K562 (cell line): ENCODE measurements around the gene ADIG. TPM values are rescaled to one million over a fixed set of nuclear protein-coding genes. Genes with fewer than 3 reads are reported as not detected.

Experiments used
- ATAC-seq: fragments of 200-7000 bp; cut with Tn5 transposase; 3 replicates; pipeline ENCODE4 v1.9.1; 2020; ENCODE audit warnings: moderate library complexity
- BruUV-seq: library from RNA; stranded (reverse); fragments of 400-500 nt; replicated peaks from 2 replicates; lab custom pipeline; 2021; lab: Mats Ljungman, UMichigan
- CTCF ChIA-PET: fragments of 300-600 bp; formaldehyde crosslinking; extraction: SDS; loops from one replicate; lab custom pipeline; 2021; ENCODE audit warnings: low intra/inter-chr PET ratio; lab: Yijun Ruan, JAX
- POLR2A ChIA-PET: fragments of 300-600, 350-650 bp; sonication (Branson Sonifier 250); formaldehyde crosslinking; extraction: SDS; loops from one replicate; lab custom pipeline; 2021; ENCODE audit warnings: antibody characterized with exemption, inconsistent platforms; lab: Yijun Ruan, JAX
- DNase-seq, 4 experiments: peaks; one replicate each; pipeline versions ENCODE4 v3.0.0 to v3.0.0-alpha.2; 2011 to 2018; ENCODE audit warnings: low spot score in 3 of 4, mixed read lengths in 3 of 4; ENCODE audit errors: extremely low read depth in 1 of 4
- FAIRE-seq: peaks from 2 replicates; lab custom pipeline; 2011; peaks lifted over from hg19 to GRCh38; lab: Jason Lieb, UNC
- H2AFZ ChIP-seq: 2 replicates; pipeline ENCODE4 v1.6.0; 2011; ENCODE audit warnings: low read depth, low read length, control low read depth, inconsistent platforms
- H3K27ac ChIP-seq: fragments of 200-600 bp; 3 replicates; pipeline ENCODE4 v1.8.0; 2011; ENCODE audit warnings: low read depth, mild to moderate bottlenecking, control low read depth, inconsistent platforms, low read length, moderate library complexity, mixed read lengths; ENCODE audit errors: extremely low read depth
- H3K27me3 ChIP-seq, 2 experiments: fragments of 300-600 bp in 1 of 2; 2 replicates in 1 of 2; 3 replicates in 1 of 2; pipeline versions ENCODE4 v1.6.0 to v1.8.0; 2011; ENCODE audit warnings: inconsistent platforms in 2 of 2, low read length in 2 of 2, mild to moderate bottlenecking in 1 of 2, mixed read lengths in 1 of 2, moderate library complexity in 1 of 2; ENCODE audit not compliant: control insufficient read depth in 2 of 2, insufficient read depth in 2 of 2
- H3K36me3 ChIP-seq: fragments of 300-600 bp; 3 replicates; pipeline ENCODE4 v1.8.0; 2011; ENCODE audit warnings: mild to moderate bottlenecking, low read length, inconsistent platforms; ENCODE audit not compliant: control insufficient read depth, insufficient read depth
- H3K4me1 ChIP-seq, 2 experiments: fragments of 200-600 bp in 1 of 2; replicated peaks in 1 of 2; 2 replicates in 1 of 2; 3 replicates in 1 of 2; pipeline versions ENCODE4 v1.5.1 to v1.8.0; 2011; ENCODE audit warnings: inconsistent platforms in 2 of 2, low read length in 2 of 2, mild to moderate bottlenecking in 1 of 2, mixed read lengths in 1 of 2, moderate library complexity in 1 of 2; ENCODE audit not compliant: control insufficient read depth in 2 of 2, insufficient read depth in 2 of 2
- H3K4me2 ChIP-seq: 2 replicates; pipeline ENCODE4 v1.6.1; 2011; ENCODE audit warnings: low read length, control low read depth, inconsistent platforms, mixed read lengths; ENCODE audit not compliant: insufficient read depth
- H3K4me3 ChIP-seq: fragments of 200-600 bp; sonication (generic), shearing (Covaris generic); 2 replicates; pipeline ENCODE4 v1.5.1; 2016; ENCODE audit warnings: control low read depth, inconsistent platforms
- H3K79me2 ChIP-seq: fragments of 200-600 bp; 3 replicates; pipeline ENCODE4 v1.8.0; 2011; ENCODE audit warnings: low read length, inconsistent platforms; ENCODE audit not compliant: control insufficient read depth, insufficient read depth
- H3K9ac ChIP-seq, 2 experiments: 2 replicates each; pipeline versions ENCODE4 v1.6.0 to v1.6.1; 2011; ENCODE audit warnings: low read depth in 2 of 2, low read length in 2 of 2, control low read depth in 1 of 2, inconsistent platforms in 1 of 2, mild to moderate bottlenecking in 1 of 2, mixed read lengths in 1 of 2; ENCODE audit not compliant: insufficient read depth in 1 of 2
- H3K9me1 ChIP-seq: one replicate; pipeline ENCODE4 v1.6.0; 2011; ENCODE audit warnings: inconsistent platforms, mild to moderate bottlenecking, low read length, moderate library complexity; ENCODE audit not compliant: control insufficient read depth, insufficient read depth
- H3K9me3 ChIP-seq: replicated peaks from 2 replicates; pipeline ENCODE4 v1.5.1; 2011; ENCODE audit warnings: low read depth, low read length, inconsistent platforms; ENCODE audit not compliant: control insufficient read depth, insufficient read depth
- H4K20me1 ChIP-seq: replicated peaks from 2 replicates; pipeline ENCODE4 v1.6.1; 2011; ENCODE audit warnings: low read length, inconsistent platforms, mixed read lengths; ENCODE audit not compliant: control insufficient read depth, insufficient read depth
- GTF2F1 ChIP-seq: IDR thresholded peaks from 2 replicates; pipeline ENCODE4 v1.6.1; 2011; ENCODE audit warnings: low read depth, low read length, improper control_type of control experiment
- ILK ChIP-seq: fragments of 450-650 bp; IDR thresholded peaks from 2 replicates; pipeline ENCODE4 v1.6.1; 2016; ENCODE audit warnings: missing genetic modification characterization, low read depth, mild to moderate bottlenecking, missing compliant biosample characterization, moderate library complexity, borderline replicate concordance
- NFIX ChIP-seq: fragments of 250-450 bp; sonication (Bioruptor Pico); IDR thresholded peaks from 2 replicates; pipeline ENCODE4 v1.4.0; 2020; ENCODE audit warnings: low read depth, mild to moderate bottlenecking, moderate library complexity
- RBM25 ChIP-seq: fragments of 200-400 bp; formaldehyde crosslinking; IDR thresholded peaks from 2 replicates; pipeline ENCODE4 v1.6.1; 2018; ENCODE audit warnings: low read length, low read depth, moderate library complexity; ENCODE audit not compliant: severe bottlenecking
- ZNF232 ChIP-seq: sonication (generic); formaldehyde crosslinking; IDR thresholded peaks from 2 replicates; pipeline ENCODE4 v1.8.0; 2022; ENCODE audit warnings: mild to moderate bottlenecking, missing genetic modification reagents
- WGBS: fragments of 100-300 bp; shearing (Covaris generic); methylation state at CpG from one replicate; pipeline ENCODE4 v1.1.6; 2016; ENCODE audit warnings: low coverage, mixed read lengths; ENCODE audit not compliant: insufficient coverage; ENCODE audit errors: missing lambda C conversion rate; 5-methylcytosine and 5-hydroxymethylcytosine counted together
- in situ Hi-C: fragments of 300-500 bp; cut with MboI; formaldehyde crosslinking; loops from 4 replicates; pipeline ENCODE4 v1.15.0; 2018; ENCODE audit warnings: inconsistent platforms, mixed read lengths
- intact Hi-C: fragments of 100-400 bp; cut with micrococcal nuclease; formaldehyde crosslinking; loops from 2 replicates; pipeline ENCODE4 v1.14.2; 2022
- polyA plus RNA-seq, 8 experiments: library from polyadenylated mRNA; depleted of rRNA in 4 of 8; stranded (reverse) in 5 of 8; unstranded in 3 of 8; fragments of >200 nt; fragmentation: Nextera tagmentation in 2 of 8; fragmentation: Illumina TruSeq in 1 of 8; extraction: Ambion mirVana in 2 of 8; extraction: Trizol in 1 of 8; gene quantifications; 2 replicates each; pipeline versions ENCODE4 v1.2.1 to v1.2.3, GENCODE V29; 2011 to 2014; ENCODE audit warnings: inconsistent platforms in 1 of 8, missing spikeins in 1 of 8
- total RNA-seq, 7 experiments: library from RNA; depleted of rRNA in 6 of 7; stranded (reverse); fragments of >200 nt in 6 of 7; fragmentation: Illumina TruSeq in 2 of 7; extraction: Trizol in 2 of 7; gene quantifications; 2 replicates each; pipeline versions ENCODE4 v1.2.1 to v1.2.3, GENCODE V29; 2011 to 2021; ENCODE audit warnings: low replicate concordance in 1 of 7
- TF ChIP-seq, protein P1 (sequence below): fragments of 250-450 bp; sonication (Bioruptor Pico); IDR thresholded peaks from 2 replicates; pipeline ENCODE4 v1.4.0; 2020; ENCODE audit warnings: mild to moderate bottlenecking, moderate library complexity

ADIG gene
- total and polyA plus RNA-seq, 9 of the 15 experiments (the other 6 are each of a cell fraction or from before 2014, with no cell fraction given) = not detected

GRCh38 chr20:38551056-38551626 is 29.9 kb upstream of the ADIG start:
- H3K27me3 ChIP-seq = no peaks in the 10 kb centered on the region
- H3K9ac ChIP-seq = no peak overlapping the region
- DNase-seq (no peak), ATAC-seq (no peak), FAIRE-seq (no peak)
- no peaks in the 10 kb centered on the region for H3K9me1 ChIP-seq
- H3K4me2 ChIP-seq = no peak overlapping the region
- H3K4me3 ChIP-seq = no peak overlapping the region
- H4K20me1 ChIP-seq = no peaks in the 10 kb centered on the region
- in situ Hi-C loops (no loop called here), intact Hi-C loops (no loop called here)
- no TSS peak for BruUV-seq
- H3K36me3 ChIP-seq = peaks cover 87% of the 10 kb centered on the region
- no peaks in the 10 kb centered on the region for H3K79me2 ChIP-seq
- no peak overlapping the region for H3K27ac ChIP-seq
- no peak overlapping the region for H2AFZ ChIP-seq
- POLR2A ChIA-PET = interaction anchor here (0.7 to 1.2 kb wide), 2 partner anchors 10 to 11 kb away, joined by 3 to 4 read pairs; no protein-coding TSS in a partner anchor
- TF ChIP-seq ILK (tag) (no peak), ZNF232 (CRISPR knock-in tag) (no peak), RBM25 (no peak), NFIX (CRISPR knock-in tag) (no peak), GTF2F1 (no peak)
- TF ChIP-seq, protein P1, sequence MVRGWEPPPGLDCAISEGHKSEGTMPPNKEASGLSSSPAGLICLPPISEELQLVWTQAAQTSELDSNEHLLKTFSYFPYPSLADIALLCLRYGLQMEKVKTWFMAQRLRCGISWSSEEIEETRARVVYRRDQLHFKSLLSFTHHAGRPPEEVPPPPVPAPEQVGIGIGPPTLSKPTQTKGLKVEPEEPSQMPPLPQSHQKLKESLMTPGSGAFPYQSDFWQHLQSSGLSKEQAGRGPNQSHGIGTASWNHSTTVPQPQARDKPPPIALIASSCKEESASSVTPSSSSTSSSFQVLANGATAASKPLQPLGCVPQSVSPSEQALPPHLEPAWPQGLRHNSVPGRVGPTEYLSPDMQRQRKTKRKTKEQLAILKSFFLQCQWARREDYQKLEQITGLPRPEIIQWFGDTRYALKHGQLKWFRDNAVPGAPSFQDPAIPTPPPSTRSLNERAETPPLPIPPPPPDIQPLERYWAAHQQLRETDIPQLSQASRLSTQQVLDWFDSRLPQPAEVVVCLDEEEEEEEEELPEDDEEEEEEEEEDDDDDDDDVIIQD (CRISPR knock-in tag) = no peak
- TF ChIP-seq, all 486 proteins: peak for 0
- CTCF ChIA-PET = no interaction called here
- H3K9me3 ChIP-seq = no peaks in the 10 kb centered on the region
- WGBS = 76% methylated on average over 7 of the region's 7 CpGs
- H3K4me1 ChIP-seq = no peaks in the 10 kb centered on the region
